Brain pericyte (primary cell): ENCODE data around the gene PRR20C.
"Not testable (repeated sequence)": the region's sequence is repeated elsewhere in the genome, so short reads cannot be mapped to it uniquely, and the experiment has no call there.

Experiments
- DNase-seq: peaks from one replicate; pipeline ENCODE4 v3.0.0-alpha.2; 2012; ENCODE audit warnings: low read depth, low spot score

Gene PRR20C

DNA sequence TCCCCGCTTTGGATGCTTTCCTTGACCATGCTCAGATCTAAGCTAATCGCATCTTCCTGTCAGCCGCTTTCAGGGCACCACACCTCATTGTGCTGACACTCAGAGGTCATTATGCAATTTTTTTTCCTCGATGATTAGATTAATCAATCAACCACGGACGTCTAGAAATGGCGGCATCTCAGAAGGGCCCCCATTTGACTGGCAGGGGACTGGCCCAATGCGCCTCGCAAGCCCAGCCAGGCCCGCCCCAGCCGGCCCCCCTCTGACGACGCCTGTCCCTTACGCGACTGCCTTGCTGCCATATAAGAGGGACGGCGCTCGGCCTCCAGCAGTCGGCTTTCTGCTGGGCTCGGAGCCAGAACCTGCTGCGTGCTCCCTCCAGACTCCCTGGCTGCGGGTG is at the start of gene PRR20C:
TSS of gene PRR20C (plus strand) at position 301 of the 400 bp plus-strand sequence. CDS start 387 bp downstream, outside the sequence.
- not testable (repeated sequence) for DNase-seq

DNA sequence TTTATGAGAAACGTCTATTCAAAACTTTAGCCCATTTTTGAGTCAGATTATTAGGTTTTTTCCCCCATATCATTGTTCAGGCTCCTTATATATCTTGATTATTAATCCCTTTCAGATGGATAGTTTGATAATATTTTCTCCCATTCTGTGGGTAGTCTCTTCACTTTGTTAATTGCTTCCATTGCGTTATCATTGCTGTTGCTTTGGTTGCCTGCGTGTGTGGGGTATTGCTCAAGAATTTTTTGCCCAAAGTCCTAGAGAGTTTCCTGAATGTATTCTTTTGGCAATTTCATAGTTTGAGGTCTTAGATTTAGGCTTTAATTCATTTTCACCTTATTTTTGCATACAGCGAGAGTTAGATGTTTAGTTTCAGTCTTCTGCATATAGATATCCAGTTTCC is 38.9 kb upstream of the PRR20C start:
- DNase-seq: no peak

- no peak for DNase-seq
Observed at GRCh38 chr13:57123681-57124080, 30.2 kb upstream of the PRR20C start.

DNA sequence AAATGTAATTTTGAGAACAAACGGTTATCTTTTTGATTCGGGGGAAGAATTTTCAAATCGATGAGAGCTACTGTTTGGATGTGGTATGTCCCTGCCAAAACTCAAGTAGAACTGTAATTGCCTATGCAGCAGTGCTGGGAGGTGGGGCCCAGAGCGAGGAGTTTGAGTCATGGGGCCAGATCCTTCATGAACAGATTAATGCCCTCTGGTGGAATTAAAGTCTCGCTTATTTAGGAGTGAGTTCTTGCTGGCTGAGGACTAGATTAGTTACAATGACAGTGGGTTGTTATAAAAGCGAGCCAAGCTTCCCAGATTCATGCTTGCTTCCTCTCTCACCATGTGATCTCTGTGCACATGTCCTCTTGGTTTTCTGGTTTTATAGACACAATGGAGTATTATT is 25.0 kb upstream of the PRR20C start:
- DNase-seq: no peak

DNA sequence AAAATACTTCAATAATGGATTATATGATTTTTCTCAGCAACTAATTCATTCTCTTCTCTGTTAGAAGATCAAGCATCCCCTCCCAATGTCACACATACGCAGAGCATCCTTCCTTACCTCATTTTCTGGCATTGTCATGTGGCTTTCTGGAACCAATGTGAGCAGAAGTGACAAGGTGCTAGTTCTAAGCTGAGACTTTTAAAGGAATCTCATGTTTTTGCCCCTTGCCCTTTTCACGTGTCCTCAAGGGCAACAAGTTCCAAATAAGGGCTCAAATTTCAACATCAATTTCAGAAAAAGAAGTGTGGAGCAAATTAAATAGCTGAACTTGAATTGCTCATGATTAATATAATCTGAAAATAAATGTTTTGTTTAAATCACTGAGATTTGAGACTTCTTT is 17.8 kb upstream of the PRR20C start:
- no peak for DNase-seq

GRCh38 chr13:57137585-57137984 is 16.3 kb upstream of the PRR20C start:
- no peak for DNase-seq

GRCh38 chr13:57138988-57139387 is 14.9 kb upstream of the PRR20C start:
- DNase-seq: no peak

- DNase-seq: not testable (repeated sequence)
Observed at GRCh38 chr13:57139781-57140180, 14.1 kb upstream of the PRR20C start.

GRCh38 chr13:57140235-57140968 is 13.5 kb upstream of the PRR20C start, which contains the start of gene PRR20A:
Gene PRR20A, plus strand, starts transcription at chr13:57140918. Its CDS starts 387 bp downstream, at chr13:57141305.
- DNase-seq: not testable (repeated sequence)

- DNase-seq: not testable (repeated sequence)
Observed at GRCh38 chr13:57147188-57147587, 6.7 kb upstream of the PRR20C start, which contains the start of gene PRR20B. Gene PRR20B, plus strand, starts transcription at chr13:57147488. Its CDS starts 387 bp downstream, at chr13:57147875.

- DNase-seq: not testable (repeated sequence)
Observed at GRCh38 chr13:57148106-57148505, 5.8 kb upstream of the PRR20C start.

DNA sequence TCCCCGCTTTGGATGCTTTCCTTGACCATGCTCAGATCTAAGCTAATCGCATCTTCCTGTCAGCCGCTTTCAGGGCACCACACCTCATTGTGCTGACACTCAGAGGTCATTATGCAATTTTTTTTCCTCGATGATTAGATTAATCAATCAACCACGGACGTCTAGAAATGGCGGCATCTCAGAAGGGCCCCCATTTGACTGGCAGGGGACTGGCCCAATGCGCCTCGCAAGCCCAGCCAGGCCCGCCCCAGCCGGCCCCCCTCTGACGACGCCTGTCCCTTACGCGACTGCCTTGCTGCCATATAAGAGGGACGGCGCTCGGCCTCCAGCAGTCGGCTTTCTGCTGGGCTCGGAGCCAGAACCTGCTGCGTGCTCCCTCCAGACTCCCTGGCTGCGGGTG is 6.5 kb downstream of the PRR20C start, which contains the start of gene PRR20D:
TSS of gene PRR20D (plus strand) at position 301 of the 400 bp plus-strand sequence. CDS start 387 bp downstream, outside the sequence.
- DNase-seq: not testable (repeated sequence)

DNA sequence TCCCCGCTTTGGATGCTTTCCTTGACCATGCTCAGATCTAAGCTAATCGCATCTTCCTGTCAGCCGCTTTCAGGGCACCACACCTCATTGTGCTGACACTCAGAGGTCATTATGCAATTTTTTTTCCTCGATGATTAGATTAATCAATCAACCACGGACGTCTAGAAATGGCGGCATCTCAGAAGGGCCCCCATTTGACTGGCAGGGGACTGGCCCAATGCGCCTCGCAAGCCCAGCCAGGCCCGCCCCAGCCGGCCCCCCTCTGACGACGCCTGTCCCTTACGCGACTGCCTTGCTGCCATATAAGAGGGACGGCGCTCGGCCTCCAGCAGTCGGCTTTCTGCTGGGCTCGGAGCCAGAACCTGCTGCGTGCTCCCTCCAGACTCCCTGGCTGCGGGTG is 13.0 kb downstream of the PRR20C start, which contains the start of gene PRR20E:
TSS of gene PRR20E (plus strand) at position 301 of the 400 bp plus-strand sequence. CDS start 387 bp downstream, outside the sequence.
- not testable (repeated sequence) for DNase-seq

GRCh38 chr13:57191667-57192066 is 37.8 kb downstream of the PRR20C start:
- no peak for DNase-seq
